ENCODE results near the gene RARA.
A peak's percentile ranks its signal among the peaks of the same experiment; 100 is the strongest.

DNA sequence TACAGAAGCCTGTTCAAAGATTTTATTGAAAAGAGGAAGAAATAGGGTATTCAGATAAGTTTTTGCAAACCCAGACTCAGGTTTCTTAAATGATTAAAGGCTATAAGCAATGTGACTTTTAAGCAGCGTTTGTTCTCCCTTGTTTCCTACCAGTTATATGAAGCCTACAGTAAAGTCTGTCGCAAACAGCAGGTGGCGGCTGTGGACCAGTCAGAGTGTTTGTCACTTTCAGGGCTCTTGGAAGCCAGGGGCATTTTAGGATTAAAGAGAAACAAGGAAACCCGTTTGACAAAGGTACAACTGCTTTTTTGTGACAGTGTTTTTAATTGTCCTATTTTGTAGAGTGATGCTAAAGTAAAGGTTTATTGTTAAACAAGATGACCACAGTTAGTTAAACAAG is 7.7 kb upstream of the RARA start:
- TF ChIP-seq, protein P1, sequence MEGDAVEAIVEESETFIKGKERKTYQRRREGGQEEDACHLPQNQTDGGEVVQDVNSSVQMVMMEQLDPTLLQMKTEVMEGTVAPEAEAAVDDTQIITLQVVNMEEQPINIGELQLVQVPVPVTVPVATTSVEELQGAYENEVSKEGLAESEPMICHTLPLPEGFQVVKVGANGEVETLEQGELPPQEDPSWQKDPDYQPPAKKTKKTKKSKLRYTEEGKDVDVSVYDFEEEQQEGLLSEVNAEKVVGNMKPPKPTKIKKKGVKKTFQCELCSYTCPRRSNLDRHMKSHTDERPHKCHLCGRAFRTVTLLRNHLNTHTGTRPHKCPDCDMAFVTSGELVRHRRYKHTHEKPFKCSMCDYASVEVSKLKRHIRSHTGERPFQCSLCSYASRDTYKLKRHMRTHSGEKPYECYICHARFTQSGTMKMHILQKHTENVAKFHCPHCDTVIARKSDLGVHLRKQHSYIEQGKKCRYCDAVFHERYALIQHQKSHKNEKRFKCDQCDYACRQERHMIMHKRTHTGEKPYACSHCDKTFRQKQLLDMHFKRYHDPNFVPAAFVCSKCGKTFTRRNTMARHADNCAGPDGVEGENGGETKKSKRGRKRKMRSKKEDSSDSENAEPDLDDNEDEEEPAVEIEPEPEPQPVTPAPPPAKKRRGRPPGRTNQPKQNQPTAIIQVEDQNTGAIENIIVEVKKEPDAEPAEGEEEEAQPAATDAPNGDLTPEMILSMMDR (IDR thresholded peaks at IDR 0.05), result peak in 3 of 6 experiments; percentile 10 to 20 (median 13)
- no peak for TF ChIP-seq EP300 (IDR thresholded peaks at IDR 0.05)

All from upper lobe of left lung (tissue), 4 donors.